GM18873 (cell line): ENCODE results near the gene GPR6.

ENCODE experiments used
- ATAC-seq: cut with Tn5 transposase; IDR thresholded peaks from one replicate; pipeline ENCODE4 v1.9.1; 2021; ENCODE audit warnings: mild to moderate bottlenecking, moderate library complexity, moderate number of reproducible peaks; ENCODE audit not compliant: unreplicated experiment, low FRiP score

The GPR6 gene

DNA sequence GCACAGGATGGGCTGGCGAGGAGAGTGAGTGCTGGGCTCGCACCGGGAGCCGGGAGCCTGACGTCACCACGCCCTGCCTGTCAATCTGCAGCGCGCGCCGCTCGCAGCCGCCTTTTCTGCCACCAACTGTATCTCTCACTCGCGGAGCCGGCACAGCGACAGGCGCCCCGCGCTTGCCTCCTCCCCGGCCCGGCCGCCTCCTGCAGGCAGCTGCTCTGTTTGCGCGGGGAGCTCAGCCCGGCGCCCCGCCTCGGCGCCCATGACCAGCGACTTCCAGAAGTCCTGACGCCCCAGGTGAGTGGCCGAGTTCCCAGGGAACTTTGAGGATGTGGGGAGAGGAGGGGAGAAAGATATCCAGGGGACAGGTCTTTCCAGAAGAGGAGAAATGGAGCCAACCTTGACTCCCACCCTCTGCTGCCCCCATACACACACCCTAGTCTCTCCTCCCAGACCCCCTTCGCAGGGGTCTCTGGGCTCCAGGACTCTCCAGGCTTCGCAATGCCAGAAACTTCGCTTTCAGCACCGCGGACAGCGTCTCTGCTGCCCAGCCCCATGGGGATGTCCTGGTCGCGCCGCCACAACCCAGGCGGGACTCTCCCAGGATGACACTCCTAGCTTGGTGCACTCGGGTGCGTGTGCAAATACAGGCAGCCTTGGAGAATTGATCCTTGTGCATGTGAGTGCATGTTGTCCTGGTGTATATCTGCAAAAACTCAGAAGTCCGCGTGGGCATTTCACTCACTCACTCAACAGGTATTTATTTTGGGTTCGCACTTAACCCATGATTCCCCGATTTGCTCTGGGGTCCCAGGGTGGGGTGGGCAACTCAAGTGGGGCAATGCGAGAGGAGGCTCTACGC is at the start of gene GPR6:
Gene GPR6 (plus strand): TSS at position 138 of the 859 bp plus-strand sequence. CDS start 802 bp downstream, outside the sequence.
- ATAC-seq: no peak

- ATAC-seq: no peak
These were observed 43.8 kb upstream of the GPR6 start for GRCh38 chr6:109934293-109934692.

- ATAC-seq: no peak
These were observed 38.5 kb upstream of the GPR6 start for GRCh38 chr6:109939654-109940053.

DNA sequence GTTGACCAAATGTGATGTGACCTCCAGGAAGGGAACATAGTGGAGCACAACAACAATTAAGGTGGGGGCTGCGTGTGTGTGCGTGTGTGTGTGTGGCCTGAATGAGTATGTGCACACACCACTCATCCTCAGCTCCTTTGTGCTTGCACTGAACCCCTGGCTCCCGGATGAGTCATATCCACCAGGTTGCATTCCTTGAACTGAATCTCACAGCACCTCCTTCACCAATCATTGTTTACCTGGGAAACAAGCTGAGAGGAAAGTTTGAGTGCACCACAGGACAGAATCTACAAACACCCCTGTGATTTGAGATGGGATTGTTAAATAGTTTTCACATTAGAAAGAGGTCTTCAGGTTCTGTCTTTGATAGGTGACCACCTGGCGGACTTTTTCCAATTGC is 33.7 kb upstream of the GPR6 start:
- no peak for ATAC-seq

GRCh38 chr6:109945091-109945490 is 33.0 kb upstream of the GPR6 start:
- no peak for ATAC-seq

GRCh38 chr6:109946979-109947378 is 31.1 kb upstream of the GPR6 start:
- no peak for ATAC-seq

DNA sequence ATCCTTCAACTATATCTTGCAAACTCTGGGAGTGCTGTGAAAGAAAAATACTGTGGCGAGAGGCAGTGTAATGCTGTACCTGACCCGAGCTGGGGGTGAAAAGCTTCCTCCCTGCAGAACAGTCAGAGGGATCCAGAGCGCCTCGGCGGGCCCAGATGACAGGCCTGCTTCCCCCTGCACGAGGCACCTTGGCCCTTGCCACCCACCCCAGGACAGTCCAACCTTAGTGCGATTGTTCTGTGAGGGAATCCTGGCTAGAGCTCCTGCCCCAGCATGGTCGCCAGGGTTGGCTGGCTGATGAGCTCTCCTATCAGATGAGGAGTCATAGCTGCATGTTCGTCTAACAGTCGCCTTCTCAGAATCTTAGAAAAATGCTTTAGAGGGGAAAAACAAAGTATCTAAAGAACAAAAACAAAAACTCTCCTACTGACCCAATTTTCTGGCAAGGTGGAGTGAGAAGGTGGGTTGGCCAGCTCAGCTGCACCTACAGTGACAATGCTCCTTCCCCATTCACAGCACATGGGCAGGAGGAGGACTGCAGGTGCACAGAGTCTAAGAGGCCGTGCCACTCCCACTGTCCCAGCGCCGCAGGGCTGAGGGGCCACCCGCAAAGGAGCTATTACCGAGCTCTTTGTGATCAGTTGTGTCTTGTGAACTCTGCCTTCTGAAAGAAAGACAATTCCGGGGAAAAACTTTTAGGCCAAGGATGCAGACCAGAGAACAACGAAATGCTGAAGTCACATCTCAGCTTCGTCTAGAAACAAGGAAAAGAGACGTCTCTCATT is 28.6 kb upstream of the GPR6 start:
- no peak for ATAC-seq

DNA sequence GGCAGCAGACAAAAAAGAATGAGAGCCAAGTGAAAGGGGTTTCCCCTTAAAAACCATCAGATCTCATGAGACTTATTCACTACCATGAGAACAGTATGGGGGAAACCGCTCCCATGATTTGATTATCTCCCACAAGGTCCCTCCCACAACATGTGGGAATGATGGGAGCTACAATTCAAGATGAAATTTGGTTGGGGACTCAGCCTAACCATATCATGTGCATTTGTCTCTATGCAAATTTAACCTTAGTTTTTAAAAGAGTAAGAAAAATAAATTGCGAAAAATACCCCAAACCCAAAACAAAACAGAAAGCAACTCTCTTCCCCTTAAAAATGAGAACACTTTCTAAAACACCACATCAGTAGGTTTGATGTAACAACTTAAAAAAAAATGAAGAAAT is 22.6 kb upstream of the GPR6 start:
- no peak for ATAC-seq

GRCh38 chr6:109958626-109959025 is 19.5 kb upstream of the GPR6 start:
- no peak for ATAC-seq

GRCh38 chr6:109961611-109962041 is 16.5 kb upstream of the GPR6 start:
- ATAC-seq: no peak

DNA sequence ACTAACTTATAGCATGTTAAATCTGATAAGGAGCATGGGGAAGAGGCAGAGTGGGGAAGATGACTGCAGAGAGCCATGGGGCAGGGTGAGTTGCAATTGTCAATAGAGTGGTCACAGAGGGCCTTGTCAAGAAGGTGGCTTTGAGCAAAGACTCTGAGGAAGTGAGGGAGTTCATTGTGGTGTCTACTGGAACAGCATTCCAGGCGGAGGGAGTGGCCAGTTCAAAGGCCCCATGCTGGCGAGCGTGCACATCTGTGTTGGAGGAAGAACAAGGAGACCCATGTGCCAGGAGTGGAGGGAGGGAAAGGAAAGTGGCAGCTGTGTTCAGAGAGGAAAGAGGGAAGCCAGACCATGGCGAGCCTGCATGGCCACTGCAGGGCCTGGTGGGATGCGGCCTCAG is 15.8 kb upstream of the GPR6 start:
- no peak for ATAC-seq

- ATAC-seq: no peak
These were observed 14.4 kb upstream of the GPR6 start for GRCh38 chr6:109963598-109964170.

DNA sequence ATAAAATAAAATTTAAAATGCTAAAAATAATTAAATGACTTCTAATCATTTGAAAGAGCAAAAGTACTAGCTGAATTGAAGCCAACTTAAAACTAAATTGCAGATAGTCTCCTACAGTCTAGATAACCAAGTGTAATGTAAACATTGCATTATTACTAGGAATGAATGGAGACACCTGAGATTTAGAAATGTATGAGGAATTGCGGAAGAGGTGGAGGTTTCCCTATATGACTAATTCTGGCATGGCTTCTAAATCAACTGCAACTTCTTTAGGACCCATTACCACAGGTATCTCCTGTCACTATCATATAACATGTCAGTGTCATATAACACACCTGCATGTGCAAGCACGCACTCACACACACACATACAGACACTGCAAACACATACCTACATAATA is 13.2 kb upstream of the GPR6 start:
- no peak for ATAC-seq

DNA sequence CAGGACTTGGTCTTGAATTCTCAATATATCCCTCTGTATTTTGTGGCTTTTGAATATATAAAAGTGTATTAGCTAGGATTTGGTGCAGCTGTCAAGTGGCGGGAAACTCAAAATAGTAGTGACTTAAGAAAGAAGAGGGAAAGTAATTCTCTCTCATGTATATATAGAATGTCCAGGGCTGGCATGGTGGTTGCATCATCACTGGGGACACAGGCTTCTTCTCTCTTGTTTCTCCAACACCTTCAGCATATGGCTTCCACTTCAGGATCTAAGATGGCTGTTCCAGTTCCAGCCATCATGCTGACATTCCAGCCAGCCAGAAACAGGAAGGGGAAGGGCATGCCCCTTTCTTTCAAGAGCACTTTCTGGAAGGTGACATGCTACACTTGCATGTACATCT is 11.8 kb upstream of the GPR6 start:
- no peak for ATAC-seq

- no peak for ATAC-seq
These were observed 329 bp upstream of the GPR6 start for GRCh38 chr6:109977791-109978173.

- ATAC-seq: no peak
These were observed 1.2 kb downstream of the GPR6 start for GRCh38 chr6:109979033-109979921.

DNA sequence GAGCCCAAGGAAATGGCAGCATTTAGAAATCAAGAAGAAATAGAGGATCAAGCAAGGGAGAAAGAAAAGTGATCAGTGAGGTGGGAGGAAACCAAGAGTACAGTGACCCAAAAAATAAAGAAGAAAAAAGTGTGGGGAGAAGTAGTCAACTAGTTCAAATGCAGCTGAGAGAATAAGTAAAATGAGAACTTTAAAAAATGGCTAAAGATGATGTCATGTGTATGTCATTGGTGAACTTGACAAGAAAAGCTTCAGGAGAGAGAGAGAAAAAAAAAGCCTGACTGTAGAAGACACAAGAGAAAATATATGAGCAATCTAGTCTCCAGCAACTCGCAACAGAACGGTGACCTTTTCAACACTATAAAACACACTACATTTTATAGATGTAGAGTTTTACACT is 6.3 kb downstream of the GPR6 start:
- no peak for ATAC-seq

DNA sequence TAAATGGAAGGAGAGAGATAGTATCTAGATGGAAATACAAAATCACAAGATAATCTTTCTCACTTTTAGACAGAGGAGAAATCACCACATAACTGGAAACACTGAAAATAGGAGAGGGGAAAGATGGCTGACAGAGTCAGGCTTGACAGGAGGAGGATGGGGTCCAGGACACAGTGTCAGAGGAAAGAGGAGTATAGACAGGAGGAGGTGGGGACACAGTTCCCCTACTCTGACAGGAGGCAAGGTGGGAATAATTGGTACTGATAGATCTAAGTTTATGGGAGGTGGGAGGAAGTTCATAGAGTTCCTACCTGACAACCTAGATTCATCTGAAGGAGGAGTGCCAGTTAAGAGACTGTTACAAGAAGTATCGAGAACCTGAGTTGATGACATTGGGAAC is 9.1 kb downstream of the GPR6 start:
- no peak for ATAC-seq

GRCh38 chr6:109991201-109992101 is 13.3 kb downstream of the GPR6 start:
- ATAC-seq: no peak
